Chondrocyte (in vitro differentiated cells): ENCODE results near the gene CDKN3. TPM values are rescaled to one million over a fixed set of nuclear protein-coding genes. Genes with fewer than 3 reads are reported as not detected.
"Not testable (repeated sequence)": the region's sequence is repeated elsewhere in the genome, so short reads cannot be mapped to it uniquely, and the experiment has no call there.

Experiments used
- DNase-seq: peaks from one replicate; pipeline ENCODE4 v3.0.0; 2021; ENCODE audit warnings: mixed read lengths, low spot score
- H3K27ac Mint-ChIP-seq: one replicate; pipeline ENCODE4 v1.8.0; 2021; ENCODE audit warnings: mild to moderate bottlenecking, moderate library complexity, mixed read lengths; ENCODE audit not compliant: unreplicated experiment
- H3K27me3 Mint-ChIP-seq: 2 replicates; pipeline ENCODE4 v1.8.0; 2021; ENCODE audit warnings: low read depth, mixed read lengths
- H3K36me3 Mint-ChIP-seq: 2 replicates; pipeline ENCODE4 v1.8.0; 2021; ENCODE audit warnings: low read depth, mixed read lengths
- H3K4me1 Mint-ChIP-seq: 2 replicates; pipeline ENCODE4 v1.8.0; 2021; ENCODE audit warnings: low read depth, mild to moderate bottlenecking, mixed read lengths
- H3K4me3 Mint-ChIP-seq: one replicate; pipeline ENCODE4 v1.8.0; 2021; ENCODE audit warnings: mild to moderate bottlenecking, moderate library complexity, mixed read lengths; ENCODE audit not compliant: unreplicated experiment
- H3K9me3 Mint-ChIP-seq: 2 replicates; pipeline ENCODE4 v1.8.0; 2021; ENCODE audit warnings: low read depth, mixed read lengths
- total RNA-seq: library from RNA; stranded (reverse); gene quantifications from 3 replicates; pipeline ENCODE4 v1.2.1, GENCODE V29; 2021
- TF ChIP-seq, protein P1 (sequence below): fragments of 200-600 bp; sonication (generic); IDR thresholded peaks from 2 replicates; pipeline ENCODE4 v1.5.0; 2021; ENCODE audit warnings: antibody characterized with exemption, mild to moderate bottlenecking, moderate library complexity

CDKN3 gene
- total RNA-seq, 1 donor from 2014 or later, result 8.9 TPM

DNA sequence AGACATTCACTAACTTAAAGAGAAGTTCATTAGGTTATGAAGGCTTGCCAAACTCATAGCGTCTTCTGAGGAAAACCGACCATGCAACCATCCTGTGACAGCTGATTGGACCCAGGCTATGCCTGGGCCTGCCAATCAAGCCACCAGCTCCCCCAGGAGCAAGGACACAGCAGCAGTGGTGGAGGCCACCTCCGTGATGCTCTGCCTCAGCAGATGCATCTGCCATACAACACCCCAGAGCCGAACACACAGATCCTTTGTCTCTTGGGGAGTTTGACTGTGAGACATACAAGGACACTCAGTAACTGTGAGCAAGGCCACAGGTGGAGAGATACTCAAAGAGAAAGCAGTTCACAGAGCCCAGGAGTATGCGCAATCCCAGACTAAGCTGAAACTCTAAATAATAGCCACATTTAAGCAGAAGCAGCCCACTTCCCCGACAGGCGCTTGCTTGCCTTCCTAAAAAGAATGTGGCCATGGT is 54.4 kb downstream of the CDKN3 start:
- Mint-ChIP-seq H3K36me3 (no peaks in the 10 kb centered on the region), H3K4me3 (no peak overlapping the region), H3K27ac (no peak overlapping the region), H3K4me1 (peaks cover 16% of the 10 kb centered on the region), H3K9me3 (no peaks in the 10 kb centered on the region), H3K27me3 (no peaks in the 10 kb centered on the region)
- DNase-seq, result no peak
- TF ChIP-seq, protein P1, sequence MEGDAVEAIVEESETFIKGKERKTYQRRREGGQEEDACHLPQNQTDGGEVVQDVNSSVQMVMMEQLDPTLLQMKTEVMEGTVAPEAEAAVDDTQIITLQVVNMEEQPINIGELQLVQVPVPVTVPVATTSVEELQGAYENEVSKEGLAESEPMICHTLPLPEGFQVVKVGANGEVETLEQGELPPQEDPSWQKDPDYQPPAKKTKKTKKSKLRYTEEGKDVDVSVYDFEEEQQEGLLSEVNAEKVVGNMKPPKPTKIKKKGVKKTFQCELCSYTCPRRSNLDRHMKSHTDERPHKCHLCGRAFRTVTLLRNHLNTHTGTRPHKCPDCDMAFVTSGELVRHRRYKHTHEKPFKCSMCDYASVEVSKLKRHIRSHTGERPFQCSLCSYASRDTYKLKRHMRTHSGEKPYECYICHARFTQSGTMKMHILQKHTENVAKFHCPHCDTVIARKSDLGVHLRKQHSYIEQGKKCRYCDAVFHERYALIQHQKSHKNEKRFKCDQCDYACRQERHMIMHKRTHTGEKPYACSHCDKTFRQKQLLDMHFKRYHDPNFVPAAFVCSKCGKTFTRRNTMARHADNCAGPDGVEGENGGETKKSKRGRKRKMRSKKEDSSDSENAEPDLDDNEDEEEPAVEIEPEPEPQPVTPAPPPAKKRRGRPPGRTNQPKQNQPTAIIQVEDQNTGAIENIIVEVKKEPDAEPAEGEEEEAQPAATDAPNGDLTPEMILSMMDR, result no peak

DNA sequence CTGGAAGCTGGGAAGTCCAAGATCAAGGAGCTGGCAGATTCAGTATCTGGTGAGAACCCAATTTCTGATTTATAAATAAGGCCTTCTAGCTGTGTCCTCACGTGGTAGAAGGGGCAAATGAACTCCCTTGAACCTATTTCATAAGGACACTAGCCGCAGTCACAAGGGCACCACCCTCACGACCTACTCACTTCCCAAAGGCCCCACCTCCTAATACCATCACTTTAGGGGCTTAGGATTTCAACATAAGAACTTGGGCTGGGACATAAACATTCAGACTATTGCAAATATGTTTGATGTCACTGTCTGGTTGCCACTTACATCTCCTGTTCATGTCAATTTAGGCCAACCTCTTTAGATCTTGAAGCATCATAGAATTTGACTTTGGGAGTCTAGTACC is 55.2 kb downstream of the CDKN3 start:
- Mint-ChIP-seq H3K36me3 (no peaks in the 10 kb centered on the region), H3K27ac (no peak overlapping the region), H3K27me3 (no peaks in the 10 kb centered on the region), H3K4me3 (no peak overlapping the region), H3K9me3 (no peaks in the 10 kb centered on the region), H3K4me1 (peaks cover 10% of the 10 kb centered on the region)
- TF ChIP-seq, protein P1, result no peak
- DNase-seq, result no peak

DNA sequence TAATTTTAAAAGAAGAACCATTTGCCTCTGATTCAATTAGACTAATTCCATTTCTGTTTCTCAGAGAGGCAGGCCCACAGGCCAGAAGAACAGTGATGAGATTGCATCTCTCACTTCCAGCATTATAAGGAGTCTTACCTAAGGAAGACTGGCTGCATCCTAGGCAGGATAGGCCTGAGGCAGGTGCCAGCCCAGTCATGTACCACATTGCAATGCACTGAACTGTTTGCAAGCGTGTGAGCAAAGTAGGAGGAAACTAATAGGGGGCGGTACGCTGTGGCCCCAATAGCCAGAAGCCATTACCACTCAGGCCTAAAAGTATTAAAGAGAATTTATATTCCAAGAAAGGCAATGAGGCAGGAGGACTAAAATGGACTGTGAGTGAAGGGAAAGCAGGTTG is 56.4 kb downstream of the CDKN3 start:
- Mint-ChIP-seq H3K9me3 (no peaks in the 10 kb centered on the region), H3K27me3 (no peaks in the 10 kb centered on the region), H3K4me1 (peaks cover 10% of the 10 kb centered on the region), H3K4me3 (no peak overlapping the region), H3K27ac (no peak overlapping the region), H3K36me3 (no peaks in the 10 kb centered on the region)
- TF ChIP-seq, protein P1, result no peak
- DNase-seq, result no peak

DNA sequence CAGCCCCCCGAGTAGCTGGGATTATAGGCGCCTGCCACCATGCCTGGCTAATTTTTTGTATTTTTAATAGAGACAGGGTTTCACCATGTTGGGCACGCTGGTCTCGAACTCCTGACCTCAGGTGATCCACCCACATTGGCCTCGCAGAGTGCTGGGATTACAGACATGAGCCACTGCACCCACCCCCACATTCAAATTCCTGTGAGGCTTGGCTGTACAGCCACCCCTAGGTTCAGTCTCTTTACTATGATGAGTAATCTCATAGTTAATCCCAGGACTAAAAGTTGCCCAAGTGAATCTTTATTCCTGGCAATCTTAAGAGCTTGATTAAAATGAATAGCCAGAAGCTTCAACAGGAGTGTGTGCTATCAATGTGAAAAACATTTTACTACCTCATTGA is 57.2 kb downstream of the CDKN3 start:
- not testable (repeated sequence) for H3K27me3 Mint-ChIP-seq, H3K27ac Mint-ChIP-seq, H3K9me3 Mint-ChIP-seq, H3K36me3 Mint-ChIP-seq, DNase-seq, H3K4me1 Mint-ChIP-seq, H3K4me3 Mint-ChIP-seq

DNA sequence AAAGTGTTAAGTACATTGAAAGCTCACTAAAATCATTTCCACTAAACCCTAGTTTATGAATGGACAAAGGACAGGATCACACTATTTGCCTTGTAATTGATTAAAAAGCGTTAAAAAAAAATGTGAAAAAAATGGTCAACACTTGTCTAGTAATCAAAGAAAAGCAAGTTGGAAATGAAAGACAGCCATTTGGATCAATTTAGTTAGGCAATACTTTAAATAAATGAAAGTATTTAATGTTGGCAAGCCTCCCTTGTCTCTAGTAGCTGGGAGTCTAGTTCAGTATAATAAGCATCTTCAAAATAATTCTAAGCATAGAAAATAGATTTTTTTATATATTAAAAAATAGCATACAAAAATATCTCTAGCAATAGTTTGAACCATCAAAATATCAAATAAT is 58.6 kb downstream of the CDKN3 start:
- Mint-ChIP-seq H3K9me3 (no peaks in the 10 kb centered on the region), H3K27me3 (no peaks in the 10 kb centered on the region), H3K27ac (no peak overlapping the region), H3K4me1 (no peaks in the 10 kb centered on the region), H3K36me3 (peaks cover 5% of the 10 kb centered on the region), H3K4me3 (no peak overlapping the region)
- no peak for DNase-seq
- TF ChIP-seq, protein P1, result no peak

DNA sequence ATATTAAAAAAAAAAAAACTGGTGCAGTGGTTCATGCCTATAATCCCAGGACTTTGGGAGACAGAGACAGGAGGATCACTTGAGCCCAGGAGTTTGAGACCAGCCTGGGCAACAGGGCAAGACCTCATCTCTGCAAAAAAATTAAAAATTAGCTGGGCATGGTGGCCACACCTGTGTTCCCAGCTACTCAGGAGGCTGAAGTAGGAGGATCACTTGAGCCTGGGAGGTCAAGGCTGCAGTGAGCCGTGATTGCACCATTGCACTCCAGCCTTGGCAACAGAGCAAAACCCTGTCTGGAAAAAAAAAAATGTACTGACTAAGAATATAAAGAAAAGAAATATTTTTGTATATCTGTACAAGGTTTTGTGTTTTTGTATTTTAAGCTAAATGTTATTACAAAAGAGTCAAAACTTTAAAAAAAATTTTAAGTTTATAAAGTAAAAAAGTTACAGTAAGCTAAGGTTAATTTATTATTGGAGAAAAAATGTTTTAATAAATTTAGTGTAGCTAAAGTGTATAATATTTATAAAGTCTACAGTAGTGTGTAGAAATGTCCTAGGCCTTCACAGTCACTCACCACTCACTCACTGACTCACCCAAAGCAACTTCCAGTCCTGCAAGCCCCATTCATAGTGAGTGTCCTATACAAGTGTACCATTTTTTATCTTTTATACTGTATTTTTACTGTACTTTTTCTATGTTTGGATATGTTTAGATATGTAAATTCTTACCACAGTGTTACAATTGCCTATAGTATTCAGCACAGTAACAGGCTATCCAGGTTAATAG is 60.2 kb downstream of the CDKN3 start:
- H3K36me3 Mint-ChIP-seq, H3K4me3 Mint-ChIP-seq, H3K9me3 Mint-ChIP-seq, H3K27ac Mint-ChIP-seq, DNase-seq, H3K4me1 Mint-ChIP-seq, H3K27me3 Mint-ChIP-seq: not testable (repeated sequence)
